Measurements from ENCODE around the gene UBLCP1. TPM values are rescaled to one million over a fixed set of nuclear protein-coding genes. Genes with fewer than 3 reads are reported as not detected.
"Not testable (repeated sequence)": the region's sequence is repeated elsewhere in the genome, so short reads cannot be mapped to it uniquely, and the experiment has no call there.

Gene UBLCP1
- total and polyA plus RNA-seq, 4 donors, result 6.1 to 9.5 (median 7.6) TPM

DNA sequence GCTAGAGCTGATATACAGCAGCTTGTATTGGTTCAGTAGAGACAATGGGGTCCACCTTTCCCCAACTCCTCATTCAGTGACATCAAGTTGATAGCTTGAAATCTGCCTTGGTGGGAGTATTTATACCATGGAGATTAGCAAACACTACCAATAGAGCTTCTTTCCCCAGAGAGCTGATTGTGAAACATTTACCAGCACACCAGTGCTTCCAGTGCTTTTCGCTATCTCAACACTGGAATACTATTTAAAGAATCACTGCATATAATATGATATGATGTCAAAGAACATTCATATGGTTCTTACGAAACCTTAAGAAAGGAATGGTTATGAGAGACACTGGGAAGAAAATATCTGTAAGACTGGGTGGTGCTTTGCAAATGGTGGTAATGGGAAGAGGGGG is 31.9 kb upstream of the UBLCP1 start:
- no peak overlapping the region for H3K27ac ChIP-seq (ENCODE audit: low read depth in 1 of 2, low read length in 2 of 2)
- H3K27me3 ChIP-seq (ENCODE audit: control insufficient read depth in 4 of 4, insufficient read depth in 4 of 4, low read length in 3 of 4), result no peaks in the 10 kb centered on the region
- no peak overlapping the region for H3K9ac ChIP-seq (ENCODE audit: low read depth in 1 of 2, low read length in 2 of 2)
- no peaks in the 10 kb centered on the region for H3K4me1 ChIP-seq (ENCODE audit: control insufficient read depth in 4 of 4, insufficient read depth in 4 of 4, low read length in 3 of 4)
- no peaks in the 10 kb centered on the region for H3K36me3 ChIP-seq (ENCODE audit: control insufficient read depth in 4 of 4, insufficient read depth in 3 of 4, low read depth in 1 of 4, low read length in 3 of 4)
- H3K9me3 ChIP-seq (ENCODE audit: control insufficient read depth in 4 of 4, low read length in 3 of 4), result no peaks in the 10 kb centered on the region
- TF ChIP-seq HNF4G (IDR thresholded peaks at IDR 0.05), result no peak
- TF ChIP-seq, protein P1, sequence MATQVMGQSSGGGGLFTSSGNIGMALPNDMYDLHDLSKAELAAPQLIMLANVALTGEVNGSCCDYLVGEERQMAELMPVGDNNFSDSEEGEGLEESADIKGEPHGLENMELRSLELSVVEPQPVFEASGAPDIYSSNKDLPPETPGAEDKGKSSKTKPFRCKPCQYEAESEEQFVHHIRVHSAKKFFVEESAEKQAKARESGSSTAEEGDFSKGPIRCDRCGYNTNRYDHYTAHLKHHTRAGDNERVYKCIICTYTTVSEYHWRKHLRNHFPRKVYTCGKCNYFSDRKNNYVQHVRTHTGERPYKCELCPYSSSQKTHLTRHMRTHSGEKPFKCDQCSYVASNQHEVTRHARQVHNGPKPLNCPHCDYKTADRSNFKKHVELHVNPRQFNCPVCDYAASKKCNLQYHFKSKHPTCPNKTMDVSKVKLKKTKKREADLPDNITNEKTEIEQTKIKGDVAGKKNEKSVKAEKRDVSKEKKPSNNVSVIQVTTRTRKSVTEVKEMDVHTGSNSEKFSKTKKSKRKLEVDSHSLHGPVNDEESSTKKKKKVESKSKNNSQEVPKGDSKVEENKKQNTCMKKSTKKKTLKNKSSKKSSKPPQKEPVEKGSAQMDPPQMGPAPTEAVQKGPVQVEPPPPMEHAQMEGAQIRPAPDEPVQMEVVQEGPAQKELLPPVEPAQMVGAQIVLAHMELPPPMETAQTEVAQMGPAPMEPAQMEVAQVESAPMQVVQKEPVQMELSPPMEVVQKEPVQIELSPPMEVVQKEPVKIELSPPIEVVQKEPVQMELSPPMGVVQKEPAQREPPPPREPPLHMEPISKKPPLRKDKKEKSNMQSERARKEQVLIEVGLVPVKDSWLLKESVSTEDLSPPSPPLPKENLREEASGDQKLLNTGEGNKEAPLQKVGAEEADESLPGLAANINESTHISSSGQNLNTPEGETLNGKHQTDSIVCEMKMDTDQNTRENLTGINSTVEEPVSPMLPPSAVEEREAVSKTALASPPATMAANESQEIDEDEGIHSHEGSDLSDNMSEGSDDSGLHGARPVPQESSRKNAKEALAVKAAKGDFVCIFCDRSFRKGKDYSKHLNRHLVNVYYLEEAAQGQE (IDR thresholded peaks at IDR 0.05), result no peak
- TF ChIP-seq, protein P2, sequence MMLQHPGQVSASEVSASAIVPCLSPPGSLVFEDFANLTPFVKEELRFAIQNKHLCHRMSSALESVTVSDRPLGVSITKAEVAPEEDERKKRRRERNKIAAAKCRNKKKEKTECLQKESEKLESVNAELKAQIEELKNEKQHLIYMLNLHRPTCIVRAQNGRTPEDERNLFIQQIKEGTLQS (IDR thresholded peaks at IDR 0.05), result no peak
- TF ChIP-seq SP1 (IDR thresholded peaks at IDR 0.05), result no peak
- TF ChIP-seq, protein P3, sequence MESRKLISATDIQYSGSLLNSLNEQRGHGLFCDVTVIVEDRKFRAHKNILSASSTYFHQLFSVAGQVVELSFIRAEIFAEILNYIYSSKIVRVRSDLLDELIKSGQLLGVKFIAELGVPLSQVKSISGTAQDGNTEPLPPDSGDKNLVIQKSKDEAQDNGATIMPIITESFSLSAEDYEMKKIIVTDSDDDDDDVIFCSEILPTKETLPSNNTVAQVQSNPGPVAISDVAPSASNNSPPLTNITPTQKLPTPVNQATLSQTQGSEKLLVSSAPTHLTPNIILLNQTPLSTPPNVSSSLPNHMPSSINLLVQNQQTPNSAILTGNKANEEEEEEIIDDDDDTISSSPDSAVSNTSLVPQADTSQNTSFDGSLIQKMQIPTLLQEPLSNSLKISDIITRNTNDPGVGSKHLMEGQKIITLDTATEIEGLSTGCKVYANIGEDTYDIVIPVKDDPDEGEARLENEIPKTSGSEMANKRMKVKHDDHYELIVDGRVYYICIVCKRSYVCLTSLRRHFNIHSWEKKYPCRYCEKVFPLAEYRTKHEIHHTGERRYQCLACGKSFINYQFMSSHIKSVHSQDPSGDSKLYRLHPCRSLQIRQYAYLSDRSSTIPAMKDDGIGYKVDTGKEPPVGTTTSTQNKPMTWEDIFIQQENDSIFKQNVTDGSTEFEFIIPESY (IDR thresholded peaks at IDR 0.05), result no peak
- no peak for TF ChIP-seq GABPA (IDR thresholded peaks at IDR 0.05 in 1 of 2, conservative IDR thresholded peaks at IDR 0.05 in 1 of 2)
- TF ChIP-seq TAF1 (conservative IDR thresholded peaks at IDR 0.05), result no peak
- TF ChIP-seq JUND (IDR thresholded peaks at IDR 0.05), result no peak
- no peak for TF ChIP-seq HNF4A (conservative IDR thresholded peaks at IDR 0.05)
- no peak for TF ChIP-seq RXRA (IDR thresholded peaks at IDR 0.05)
- no peak for TF ChIP-seq YY1 (IDR thresholded peaks at IDR 0.05)
- TF ChIP-seq NR2F2 (IDR thresholded peaks at IDR 0.05), result no peak
- TF ChIP-seq, protein P4, sequence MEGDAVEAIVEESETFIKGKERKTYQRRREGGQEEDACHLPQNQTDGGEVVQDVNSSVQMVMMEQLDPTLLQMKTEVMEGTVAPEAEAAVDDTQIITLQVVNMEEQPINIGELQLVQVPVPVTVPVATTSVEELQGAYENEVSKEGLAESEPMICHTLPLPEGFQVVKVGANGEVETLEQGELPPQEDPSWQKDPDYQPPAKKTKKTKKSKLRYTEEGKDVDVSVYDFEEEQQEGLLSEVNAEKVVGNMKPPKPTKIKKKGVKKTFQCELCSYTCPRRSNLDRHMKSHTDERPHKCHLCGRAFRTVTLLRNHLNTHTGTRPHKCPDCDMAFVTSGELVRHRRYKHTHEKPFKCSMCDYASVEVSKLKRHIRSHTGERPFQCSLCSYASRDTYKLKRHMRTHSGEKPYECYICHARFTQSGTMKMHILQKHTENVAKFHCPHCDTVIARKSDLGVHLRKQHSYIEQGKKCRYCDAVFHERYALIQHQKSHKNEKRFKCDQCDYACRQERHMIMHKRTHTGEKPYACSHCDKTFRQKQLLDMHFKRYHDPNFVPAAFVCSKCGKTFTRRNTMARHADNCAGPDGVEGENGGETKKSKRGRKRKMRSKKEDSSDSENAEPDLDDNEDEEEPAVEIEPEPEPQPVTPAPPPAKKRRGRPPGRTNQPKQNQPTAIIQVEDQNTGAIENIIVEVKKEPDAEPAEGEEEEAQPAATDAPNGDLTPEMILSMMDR (IDR thresholded peaks at IDR 0.05; ENCODE audit: low read depth, low read length, missing input control), result no peak
- H3K4me3 ChIP-seq (ENCODE audit: low read depth in 1 of 3, low read length in 3 of 3), result no peak overlapping the region
- DNase-seq (ENCODE audit: low spot score), result no peak
- 94% methylated on average over 2 of the region's 2 CpGs for WGBS

DNA sequence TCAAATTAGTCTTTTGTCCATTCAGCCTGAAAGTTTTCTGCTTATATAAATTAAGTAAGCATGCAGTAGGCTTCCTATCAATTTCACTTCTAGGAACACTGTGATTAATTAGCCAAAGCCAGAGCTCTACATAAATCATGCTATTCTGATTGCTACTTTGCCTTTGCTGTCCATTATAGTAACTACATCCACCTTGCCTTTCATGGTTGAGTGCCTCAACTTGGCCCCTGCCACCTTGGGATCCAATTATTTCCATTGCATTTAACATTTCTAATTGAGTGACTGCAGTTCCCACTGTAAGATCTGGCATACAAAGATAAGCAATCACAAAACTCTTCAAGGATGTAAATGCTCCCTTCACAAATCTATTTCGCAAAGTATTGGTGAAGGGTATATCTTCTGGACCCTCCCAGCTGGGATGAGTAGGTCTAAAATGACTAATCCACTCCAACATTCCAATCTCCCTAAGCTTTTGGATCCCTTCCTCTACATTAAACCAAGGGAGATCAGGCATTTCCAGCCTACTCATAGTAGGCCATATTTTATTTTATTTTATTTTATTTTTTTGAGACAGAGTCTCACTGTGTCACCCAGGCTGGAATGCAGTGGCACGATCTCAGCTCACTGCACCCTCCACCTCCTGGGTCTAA is 27.1 kb upstream of the UBLCP1 start:
- not testable (repeated sequence) for DNase-seq (ENCODE audit: low spot score); H3K9me3 ChIP-seq (ENCODE audit: control insufficient read depth in 4 of 4, low read length in 3 of 4); H3K27me3 ChIP-seq (ENCODE audit: control insufficient read depth in 4 of 4, insufficient read depth in 4 of 4, low read length in 3 of 4); H3K9ac ChIP-seq (ENCODE audit: low read depth in 1 of 2, low read length in 2 of 2); H3K36me3 ChIP-seq (ENCODE audit: control insufficient read depth in 4 of 4, insufficient read depth in 3 of 4, low read depth in 1 of 4, low read length in 3 of 4); H3K4me3 ChIP-seq (ENCODE audit: low read depth in 1 of 3, low read length in 3 of 3); H3K4me1 ChIP-seq (ENCODE audit: control insufficient read depth in 4 of 4, insufficient read depth in 4 of 4, low read length in 3 of 4); H3K27ac ChIP-seq (ENCODE audit: low read depth in 1 of 2, low read length in 2 of 2)
- WGBS, result 94% methylated on average over 2 of the region's 2 CpGs
